Activated CD4-positive, CD25-positive, alpha-beta regulatory T cell treated with anti-CD3 and anti-CD28 coated beads, Interleukin-2, amount 50 U/mL, for 24 hours (primary cell): ENCODE data around the gene IL1R1.

Experiments
- ATAC-seq, 2 donors: fragments of 150-1000 bp; cut with Tn5 transposase; one replicate each; pipeline ENCODE4 v1.10.0; 2021; ENCODE audit warnings: mild to moderate bottlenecking in 1 of 2, moderate library complexity in 1 of 2

IL1R1 gene

GRCh38 chr2:102209474-102209873 lies 66.9 kb downstream of the IL1R1 start:
- ATAC-seq: no peak

- no peak for ATAC-seq
Measured at GRCh38 chr2:102217032-102217431, 74.5 kb downstream of the IL1R1 start.

DNA sequence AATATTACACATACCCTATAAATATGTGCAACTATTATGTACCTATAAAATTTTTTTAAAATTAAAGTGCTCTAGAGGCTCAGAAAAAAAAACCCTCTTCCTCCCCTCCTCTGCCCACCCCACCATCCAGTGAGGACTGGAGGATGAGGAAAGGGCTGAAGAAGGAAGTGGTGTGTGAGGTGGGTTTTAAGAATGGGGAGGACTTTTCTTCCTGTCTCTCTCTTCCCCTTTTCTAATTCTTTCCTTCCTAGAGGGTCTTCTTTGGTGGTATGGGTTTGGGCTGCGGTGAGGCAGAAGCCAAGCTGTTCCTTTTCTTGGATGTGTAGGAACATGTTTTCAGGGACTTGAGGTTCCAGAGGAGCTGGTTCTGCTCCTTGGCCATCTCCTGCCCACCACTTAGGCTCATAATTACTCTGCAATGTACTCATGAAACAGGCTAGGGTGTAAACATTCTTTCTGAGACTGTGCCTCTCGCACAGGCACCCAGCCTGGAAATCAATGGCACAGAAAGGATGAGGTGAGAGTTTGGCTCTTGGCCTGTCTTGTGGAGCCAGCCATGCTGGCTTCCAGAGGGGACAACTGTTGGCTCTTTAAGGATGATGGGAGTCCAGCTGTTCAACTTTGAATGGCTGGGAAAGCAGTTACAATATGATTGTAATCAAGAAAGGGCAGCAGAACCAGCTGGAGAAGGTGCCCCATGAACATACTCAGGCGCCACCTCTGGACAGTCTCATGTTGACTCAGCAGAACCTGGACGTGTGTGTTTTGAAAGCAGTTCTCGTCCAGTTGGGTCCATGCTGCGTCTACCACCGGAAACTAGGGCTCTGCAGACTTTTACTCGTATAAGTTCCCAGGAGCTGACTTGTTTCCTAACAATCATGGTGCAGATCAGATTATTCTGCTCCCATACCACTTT lies 82.5 kb downstream of the IL1R1 start:
- ATAC-seq: no peak

DNA sequence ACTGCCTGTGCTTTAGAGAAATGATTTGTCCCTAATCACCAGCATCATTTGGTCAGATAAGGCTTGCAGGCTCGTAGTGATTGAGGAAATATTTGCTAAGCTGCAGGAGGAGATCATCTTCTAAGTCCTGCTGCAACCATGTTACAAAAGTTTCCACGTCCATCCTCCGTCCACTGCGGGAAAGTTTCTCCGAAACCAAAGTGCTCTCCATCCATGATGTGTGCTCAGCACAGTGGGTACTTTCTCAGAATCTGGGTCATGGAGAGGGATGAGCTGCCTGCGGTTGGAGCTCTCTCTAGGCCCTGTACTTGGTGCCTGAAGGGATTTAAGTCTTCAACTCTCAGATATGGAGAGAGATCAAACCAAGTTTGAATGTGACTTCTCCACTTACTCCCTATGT lies 83.6 kb downstream of the IL1R1 start:
- no peak for ATAC-seq

DNA sequence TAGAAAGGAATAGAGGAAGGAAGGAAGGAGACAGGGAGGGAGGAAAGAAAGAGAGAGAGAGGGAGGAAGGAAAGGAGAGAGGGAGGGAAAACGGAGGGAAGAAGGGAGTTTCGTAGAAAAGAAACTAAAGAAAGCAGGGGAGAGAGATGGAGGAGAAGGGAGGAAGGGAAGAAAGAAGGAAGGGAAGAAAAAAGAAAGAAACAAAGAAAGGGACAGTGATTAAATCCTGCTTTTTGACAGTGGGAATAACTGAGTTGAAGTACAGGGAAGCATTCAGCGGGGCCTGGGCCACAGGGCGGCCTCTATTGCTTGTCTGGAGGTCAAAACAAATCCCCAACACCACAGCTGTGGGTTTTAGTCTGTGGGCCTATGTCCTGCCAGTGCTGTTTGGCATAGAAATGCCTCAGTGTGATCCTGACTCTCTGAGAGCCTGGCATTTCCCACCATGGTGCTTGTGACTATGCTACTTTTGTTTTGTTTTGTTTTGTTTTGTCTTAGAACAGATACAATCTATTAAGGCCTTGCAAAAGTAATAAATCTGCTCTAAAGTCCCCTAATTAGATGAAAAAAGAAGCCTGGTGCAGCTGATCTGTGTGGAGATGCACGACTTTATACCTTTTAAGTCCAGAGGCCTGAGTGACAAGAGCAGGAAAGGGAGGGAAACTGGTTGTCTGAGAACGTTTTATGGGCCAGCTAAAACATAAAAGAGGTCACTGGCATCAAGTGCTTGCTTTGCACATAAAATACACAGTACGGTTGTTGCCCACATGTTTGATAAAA lies 84.3 kb downstream of the IL1R1 start:
- ATAC-seq: no peak

DNA sequence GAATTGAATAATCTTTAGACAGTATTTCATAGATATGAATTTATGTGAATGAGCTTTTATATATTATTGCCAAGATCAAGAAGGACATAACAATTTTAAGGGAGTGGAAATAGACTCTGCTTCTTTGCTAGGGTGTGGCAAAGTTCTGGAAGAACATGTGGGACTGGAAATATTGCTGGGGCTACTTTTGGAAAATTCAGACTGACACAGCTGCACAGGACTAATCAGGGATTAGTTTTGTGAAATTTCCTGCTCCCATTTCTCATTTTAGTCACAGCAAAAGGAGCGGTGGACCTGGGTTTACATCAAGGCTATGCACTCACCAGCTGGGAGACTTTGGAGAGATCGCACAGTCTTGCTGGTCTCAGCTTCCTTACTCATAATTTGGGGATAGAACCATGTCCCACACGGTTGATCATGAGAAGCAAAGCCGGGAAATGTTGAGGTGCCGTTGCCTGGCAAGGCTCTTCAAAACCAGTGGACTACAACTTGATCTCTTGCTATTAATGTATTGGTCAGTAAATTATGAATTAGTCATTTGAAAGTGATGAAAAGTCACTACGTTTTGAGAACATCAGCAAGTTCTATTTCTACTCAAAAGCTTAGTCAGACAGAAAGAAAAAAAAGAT lies 86.7 kb downstream of the IL1R1 start:
- no peak for ATAC-seq
